NCI-H2227 (cell line): ENCODE measurements around the gene PCDHGA1.
A peak's percentile ranks its signal among the peaks of the same experiment; 100 is the strongest.

Experiments used
- DNase-seq: peaks from one replicate; lab custom pipeline; 2025; ENCODE audit not compliant: unreplicated experiment; lab: John Stamatoyannopoulos, UW

PCDHGA1 gene

GRCh38 chr5:141490271-141490670 is 160.0 kb downstream of the PCDHGA1 start:
- no peak for DNase-seq

DNA sequence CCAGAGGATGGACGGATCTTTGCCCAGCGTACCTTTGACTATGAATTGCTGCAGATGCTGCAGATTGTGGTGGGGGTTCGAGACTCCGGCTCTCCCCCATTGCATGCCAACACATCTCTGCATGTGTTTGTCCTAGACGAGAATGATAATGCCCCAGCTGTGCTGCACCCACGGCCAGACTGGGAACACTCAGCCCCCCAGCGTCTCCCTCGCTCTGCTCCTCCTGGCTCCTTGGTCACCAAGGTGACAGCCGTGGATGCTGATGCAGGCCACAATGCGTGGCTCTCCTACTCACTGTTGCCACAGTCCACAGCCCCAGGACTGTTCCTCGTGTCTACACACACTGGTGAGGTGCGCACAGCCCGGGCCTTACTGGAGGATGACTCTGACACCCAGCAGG is 160.5 kb downstream of the PCDHGA1 start:
- DNase-seq = no peak

GRCh38 chr5:141491323-141492167 is 161.2 kb downstream of the PCDHGA1 start:
- no peak for DNase-seq

DNA sequence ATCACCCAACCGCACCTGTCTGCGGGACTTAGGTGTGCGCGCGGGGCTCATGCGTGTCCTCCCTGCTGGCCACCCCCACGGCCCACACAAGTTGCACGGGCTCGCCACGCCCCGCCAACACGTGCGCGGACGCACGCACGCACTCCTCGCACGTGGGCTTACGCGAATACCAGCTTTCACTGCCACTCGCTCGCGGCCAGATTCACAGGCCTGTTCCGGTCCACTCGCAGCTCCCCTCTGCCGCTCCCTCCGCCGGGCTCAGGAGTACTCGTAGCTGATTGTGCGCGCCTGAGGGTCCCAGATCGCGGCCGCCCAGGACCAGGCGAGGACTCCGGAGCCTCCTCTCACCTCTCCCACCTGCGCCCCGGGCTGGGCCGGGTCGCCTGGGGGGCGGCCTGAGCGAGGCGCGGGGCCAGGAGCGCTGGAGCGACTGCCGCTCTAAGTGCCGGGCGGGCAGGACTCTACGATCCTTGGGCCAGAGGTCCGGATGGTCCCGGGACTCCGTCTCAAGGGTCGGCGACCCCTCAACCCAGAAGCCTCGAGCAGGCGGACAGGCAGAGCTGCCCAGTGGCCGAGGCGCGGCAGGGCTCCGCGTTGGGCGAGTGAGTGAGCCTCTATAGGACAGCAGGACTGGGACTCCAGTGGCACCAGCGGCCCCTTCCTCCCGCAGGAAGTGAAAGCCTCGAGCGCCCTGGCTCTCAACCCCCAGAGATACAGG is 162.0 kb downstream of the PCDHGA1 start:
- no peak for DNase-seq

DNA sequence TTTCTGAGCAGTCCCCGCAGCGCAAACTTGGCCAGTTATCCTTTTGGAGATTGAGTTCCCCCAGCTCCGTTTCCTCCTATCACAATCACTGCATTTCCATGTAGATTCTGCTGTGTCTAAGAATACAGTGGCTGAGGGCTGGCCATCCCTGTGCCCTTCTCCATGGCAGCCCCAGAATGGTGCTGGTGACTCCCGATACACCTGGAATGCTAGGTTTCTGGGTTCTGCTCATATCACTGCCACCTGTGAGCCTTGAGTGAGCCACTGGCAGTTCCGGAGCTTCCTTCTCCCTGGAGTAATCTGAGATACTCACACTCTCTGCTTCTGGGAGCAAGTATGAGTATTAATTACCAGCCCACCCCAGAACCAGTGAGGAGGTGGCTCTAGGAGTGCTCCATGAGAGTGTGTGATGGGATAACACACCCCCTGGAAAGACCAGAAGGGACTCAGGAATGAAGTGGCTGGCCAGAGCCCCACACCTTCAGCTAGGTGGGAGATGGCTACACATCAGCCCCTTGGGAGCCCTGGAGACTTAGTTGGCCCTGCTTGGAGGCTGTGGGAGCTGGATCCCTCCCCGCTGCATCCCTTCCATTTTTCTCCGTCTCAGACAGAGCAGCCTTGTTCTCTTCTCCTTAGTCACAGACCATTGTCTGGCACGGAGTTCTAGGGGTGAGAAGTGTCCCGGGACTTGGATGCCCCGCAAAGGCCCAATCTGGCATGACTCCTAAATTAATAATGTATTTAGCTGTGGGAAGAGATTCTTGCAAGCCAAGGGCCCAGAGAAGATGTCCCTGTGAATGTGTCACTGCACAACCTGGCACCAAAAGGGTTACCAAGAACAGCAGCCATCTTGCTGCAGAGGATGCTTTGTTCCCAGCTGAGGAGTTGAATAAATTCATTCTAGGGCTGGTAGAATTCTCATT is 163.4 kb downstream of the PCDHGA1 start:
- no peak for DNase-seq

- peak; percentile 58 for DNase-seq
Observed at GRCh38 chr5:141494761-141495452, 164.6 kb downstream of the PCDHGA1 start.

DNA sequence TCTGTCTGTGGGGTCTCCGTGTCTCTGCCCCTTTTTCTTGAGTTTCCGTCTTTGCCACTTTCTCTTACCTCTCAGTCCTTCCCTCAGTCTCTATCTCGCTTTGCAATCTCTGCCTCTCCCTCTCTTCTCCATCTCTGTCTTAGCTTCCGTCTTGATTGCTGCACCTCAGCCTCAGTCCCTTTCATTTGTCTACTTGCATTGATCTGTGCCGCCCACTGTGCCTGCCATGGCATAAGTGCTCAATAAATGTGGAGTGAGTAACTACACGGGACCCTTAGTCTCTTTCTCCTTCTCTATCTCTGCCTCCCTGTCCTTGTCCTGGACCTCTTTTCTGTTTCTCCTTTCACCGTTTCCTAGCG is 165.1 kb downstream of the PCDHGA1 start:
- DNase-seq = no peak

- DNase-seq = no peak
Observed at GRCh38 chr5:141496038-141496437, 165.7 kb downstream of the PCDHGA1 start.

GRCh38 chr5:141501761-141502160 is 171.4 kb downstream of the PCDHGA1 start:
- peak; percentile 2 for DNase-seq

- no peak for DNase-seq
Observed at GRCh38 chr5:141503681-141504080, 173.4 kb downstream of the PCDHGA1 start.

- DNase-seq = no peak
Observed at GRCh38 chr5:141504216-141504615, 173.9 kb downstream of the PCDHGA1 start.

- DNase-seq = no peak
Observed at GRCh38 chr5:141506381-141507155, 176.3 kb downstream of the PCDHGA1 start.

DNA sequence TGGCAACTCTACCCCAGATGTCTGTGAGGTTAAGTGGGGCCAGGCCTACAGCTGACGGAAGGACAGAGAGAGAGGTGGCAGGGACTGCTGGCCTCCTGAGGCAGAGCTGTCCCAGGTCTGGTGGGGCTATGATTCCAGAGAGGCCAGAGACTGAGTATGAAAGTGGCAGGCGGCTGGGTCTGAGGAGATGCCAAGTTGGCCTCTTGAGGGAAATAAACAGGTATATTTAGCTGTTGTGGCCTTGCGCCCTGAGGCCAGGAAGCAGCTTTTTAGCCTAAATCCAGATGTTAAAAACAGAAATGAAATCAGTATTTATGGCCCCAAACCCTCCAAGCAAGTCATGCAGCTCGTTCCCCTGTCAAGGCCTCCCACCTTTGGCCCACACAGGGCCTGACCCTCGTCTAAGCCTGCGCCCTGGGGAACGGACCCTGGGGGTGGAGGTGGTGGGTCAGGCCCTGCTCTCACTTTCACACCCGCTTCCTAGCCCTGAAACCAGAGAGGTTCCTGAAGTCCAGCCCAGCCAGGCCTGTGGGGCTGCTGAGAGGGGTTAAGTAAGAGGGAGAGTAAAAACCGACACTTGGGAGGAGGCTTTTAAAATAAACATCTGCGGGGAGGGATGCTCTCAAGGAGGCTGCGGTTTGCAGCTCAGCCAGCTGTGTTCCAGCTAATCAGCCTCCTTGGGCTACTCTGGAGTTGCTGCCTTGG is 177.2 kb downstream of the PCDHGA1 start:
- DNase-seq = no peak

DNA sequence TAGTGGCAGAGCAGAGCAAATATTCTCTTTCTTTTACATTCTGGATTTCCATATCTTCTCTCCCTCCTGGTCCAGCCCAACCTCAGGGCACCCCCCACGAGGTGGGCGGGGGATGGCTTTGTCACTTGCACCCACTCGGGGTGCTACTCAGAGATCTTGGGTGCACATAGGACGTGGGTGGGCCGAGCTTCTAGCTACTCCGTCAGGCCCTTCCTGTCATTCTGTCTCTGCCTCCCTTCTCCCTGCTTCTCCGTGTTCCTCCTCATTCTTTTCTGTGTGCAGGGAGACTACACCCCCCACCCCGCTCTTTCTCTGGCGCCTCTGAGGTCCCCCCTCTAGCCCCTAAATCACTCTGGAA is 178.1 kb downstream of the PCDHGA1 start:
- DNase-seq = no peak

- peak; percentile 61 for DNase-seq
Observed at GRCh38 chr5:141508798-141509611, 178.7 kb downstream of the PCDHGA1 start.

DNA sequence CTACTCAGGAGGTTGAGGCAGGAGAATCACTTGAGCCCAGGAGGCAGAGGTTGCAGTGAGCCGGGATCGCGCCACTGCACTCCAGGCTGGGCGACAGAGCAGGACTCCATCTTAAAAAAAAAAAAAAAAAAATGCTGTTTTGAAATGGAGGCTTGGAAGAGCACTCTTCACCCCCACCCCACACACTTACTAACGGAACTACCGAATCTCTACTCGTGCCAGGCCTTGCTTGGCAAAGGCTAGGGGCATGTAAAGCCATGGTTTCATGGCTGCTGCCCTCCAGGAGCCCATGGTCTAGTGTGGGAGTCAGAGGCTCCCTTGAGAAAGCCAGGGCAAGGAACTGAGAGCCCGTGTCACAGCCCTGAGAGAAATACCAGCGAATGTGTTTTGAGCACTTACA is 179.8 kb downstream of the PCDHGA1 start:
- no peak for DNase-seq

DNA sequence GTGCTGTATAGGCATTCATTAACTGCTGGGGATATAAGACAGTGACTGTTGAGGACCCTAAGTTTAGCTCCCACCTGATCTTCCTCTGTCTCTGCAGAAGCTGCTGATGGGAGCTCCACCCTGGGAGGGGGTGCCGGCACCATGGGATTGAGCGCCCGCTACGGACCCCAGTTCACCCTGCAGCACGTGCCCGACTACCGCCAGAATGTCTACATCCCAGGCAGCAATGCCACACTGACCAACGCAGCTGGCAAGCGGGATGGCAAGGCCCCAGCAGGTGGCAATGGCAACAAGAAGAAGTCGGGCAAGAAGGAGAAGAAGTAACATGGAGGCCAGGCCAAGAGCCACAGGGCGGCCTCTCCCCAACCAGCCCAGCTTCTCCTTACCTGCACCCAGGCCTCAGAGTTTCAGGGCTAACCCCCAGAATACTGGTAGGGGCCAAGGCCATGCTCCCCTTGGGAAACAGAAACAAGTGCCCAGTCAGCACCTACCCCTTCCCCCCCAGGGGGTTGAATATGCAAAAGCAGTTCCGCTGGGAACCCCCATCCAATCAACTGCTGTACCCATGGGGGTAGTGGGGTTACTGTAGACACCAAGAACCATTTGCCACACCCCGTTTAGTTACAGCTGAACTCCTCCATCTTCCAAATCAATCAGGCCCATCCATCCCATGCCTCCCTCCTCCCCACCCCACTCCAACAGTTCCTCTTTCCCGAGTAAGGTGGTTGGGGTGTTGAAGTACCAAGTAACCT is 180.7 kb downstream of the PCDHGA1 start:
- no peak for DNase-seq

- no peak for DNase-seq
Observed at GRCh38 chr5:141511771-141512325, 181.5 kb downstream of the PCDHGA1 start.
